Measurements from ENCODE around the gene EPS15. TPM values are rescaled to one million over a fixed set of nuclear protein-coding genes. Genes with fewer than 3 reads are reported as not detected.
A peak's percentile ranks its signal among the peaks of the same experiment; 100 is the strongest.
"Not testable (repeated sequence)": the region's sequence is repeated elsewhere in the genome, so short reads cannot be mapped to it uniquely, and the experiment has no call there.

Gene EPS15
- total RNA-seq, 1 donor from 2014 or later: 44.9 TPM

GRCh38 chr1:51487628-51488027 is 31.4 kb downstream of the EPS15 start:
- no peak overlapping the region for H3K9ac ChIP-seq (ENCODE audit: low read depth in 1 of 3, low read length in 3 of 3)
- no peak overlapping the region for H3K4me3 ChIP-seq (ENCODE audit: low read length in 3 of 3)
- H3K36me3 ChIP-seq (ENCODE audit: control insufficient read depth in 3 of 3, insufficient read depth in 3 of 3, low read length in 3 of 3): peaks cover 0 to 2% (median 0%) of the 10 kb centered on the region in 3 donors
- no peaks in the 10 kb centered on the region for H3K9me3 ChIP-seq (ENCODE audit: control insufficient read depth in 3 of 3, low read length in 3 of 3)
- peaks cover 5 to 17% (median 11%) of the 10 kb centered on the region in 3 donors for H3K4me1 ChIP-seq (ENCODE audit: control insufficient read depth in 3 of 3, insufficient read depth in 3 of 3, low read length in 3 of 3)
- H3K27me3 ChIP-seq (ENCODE audit: control insufficient read depth in 3 of 3, insufficient read depth in 3 of 3, low read length in 3 of 3): no peaks in the 10 kb centered on the region
- peak overlapping the region; percentile 18 for H3K27ac ChIP-seq (ENCODE audit: low read depth, low read length)

DNA sequence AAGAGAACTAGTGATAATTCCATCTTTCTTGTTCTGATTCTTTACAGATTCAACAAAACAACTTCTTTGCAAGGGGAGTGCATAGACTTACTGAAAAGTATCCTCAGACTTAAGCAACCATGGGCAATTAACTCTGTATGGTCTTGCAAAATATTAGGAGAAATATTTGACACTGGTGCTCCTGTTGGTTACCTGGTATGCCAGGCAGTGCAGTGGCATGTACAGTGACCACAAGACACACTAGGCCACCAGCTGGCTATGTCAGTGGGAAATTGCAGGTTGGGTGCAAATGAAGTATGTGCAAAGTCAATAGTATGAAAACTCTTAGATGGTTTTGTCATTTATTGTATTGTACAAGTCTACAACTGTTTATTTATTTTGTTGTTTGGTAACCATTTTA is 34.5 kb downstream of the EPS15 start:
- Histone ChIP-seq H3K4me1 (ENCODE audit: control insufficient read depth in 3 of 3, insufficient read depth in 3 of 3, low read length in 3 of 3) (peaks cover 3 to 10% (median 5%) of the 10 kb centered on the region in 3 donors), H3K9ac (ENCODE audit: low read depth in 1 of 3, low read length in 3 of 3) (no peak overlapping the region), H3K27ac (ENCODE audit: low read depth, low read length) (no peak overlapping the region), H3K27me3 (ENCODE audit: control insufficient read depth in 3 of 3, insufficient read depth in 3 of 3, low read length in 3 of 3) (no peaks in the 10 kb centered on the region), H3K36me3 (ENCODE audit: control insufficient read depth in 3 of 3, insufficient read depth in 3 of 3, low read length in 3 of 3) (peaks cover 0 to 5% (median 2%) of the 10 kb centered on the region in 3 donors), H3K9me3 (ENCODE audit: control insufficient read depth in 3 of 3, low read length in 3 of 3) (no peaks in the 10 kb centered on the region), H3K4me3 (ENCODE audit: low read length in 3 of 3) (no peak overlapping the region)

- peaks cover 0 to 3% (median 3%) of the 10 kb centered on the region in 3 donors for H3K4me1 ChIP-seq (ENCODE audit: control insufficient read depth in 3 of 3, insufficient read depth in 3 of 3, low read length in 3 of 3)
- H3K9me3 ChIP-seq (ENCODE audit: control insufficient read depth in 3 of 3, low read length in 3 of 3): no peaks in the 10 kb centered on the region
- no peak overlapping the region for H3K4me3 ChIP-seq (ENCODE audit: low read length in 3 of 3)
- no peaks in the 10 kb centered on the region for H3K27me3 ChIP-seq (ENCODE audit: control insufficient read depth in 3 of 3, insufficient read depth in 3 of 3, low read length in 3 of 3)
- H3K27ac ChIP-seq (ENCODE audit: low read depth, low read length): no peak overlapping the region
- H3K36me3 ChIP-seq (ENCODE audit: control insufficient read depth in 3 of 3, insufficient read depth in 3 of 3, low read length in 3 of 3): peaks cover 0 to 5% (median 0%) of the 10 kb centered on the region in 3 donors
- H3K9ac ChIP-seq (ENCODE audit: low read depth in 1 of 3, low read length in 3 of 3): no peak overlapping the region
Measured at GRCh38 chr1:51482881-51483280, 36.2 kb downstream of the EPS15 start.

GRCh38 chr1:51474832-51475620 is 44.0 kb downstream of the EPS15 start:
- H3K9ac ChIP-seq (ENCODE audit: low read depth in 1 of 3, low read length in 3 of 3); H3K27ac ChIP-seq (ENCODE audit: low read depth, low read length); H3K4me1 ChIP-seq (ENCODE audit: control insufficient read depth in 3 of 3, insufficient read depth in 3 of 3, low read length in 3 of 3); H3K4me3 ChIP-seq (ENCODE audit: low read length in 3 of 3); H3K36me3 ChIP-seq (ENCODE audit: control insufficient read depth in 3 of 3, insufficient read depth in 3 of 3, low read length in 3 of 3); H3K27me3 ChIP-seq (ENCODE audit: control insufficient read depth in 3 of 3, insufficient read depth in 3 of 3, low read length in 3 of 3); H3K9me3 ChIP-seq (ENCODE audit: control insufficient read depth in 3 of 3, low read length in 3 of 3): not testable (repeated sequence)

GRCh38 chr1:51473331-51474115 is 45.5 kb downstream of the EPS15 start:
- no peaks in the 10 kb centered on the region for H3K27me3 ChIP-seq (ENCODE audit: control insufficient read depth in 3 of 3, insufficient read depth in 3 of 3, low read length in 3 of 3)
- peak overlapping the region; percentile 38 for H3K27ac ChIP-seq (ENCODE audit: low read depth, low read length)
- H3K4me3 ChIP-seq (ENCODE audit: low read length in 3 of 3): no peak overlapping the region
- no peak overlapping the region for H3K9ac ChIP-seq (ENCODE audit: low read depth in 1 of 3, low read length in 3 of 3)
- peaks cover 0 to 10% (median 0%) of the 10 kb centered on the region in 3 donors for H3K36me3 ChIP-seq (ENCODE audit: control insufficient read depth in 3 of 3, insufficient read depth in 3 of 3, low read length in 3 of 3)
- peaks cover 0 to 5% (median 3%) of the 10 kb centered on the region in 3 donors for H3K4me1 ChIP-seq (ENCODE audit: control insufficient read depth in 3 of 3, insufficient read depth in 3 of 3, low read length in 3 of 3)
- no peaks in the 10 kb centered on the region for H3K9me3 ChIP-seq (ENCODE audit: control insufficient read depth in 3 of 3, low read length in 3 of 3)

- Histone ChIP-seq H3K27ac (ENCODE audit: low read depth, low read length) (peak overlapping the region; percentile 9), H3K9me3 (ENCODE audit: control insufficient read depth in 3 of 3, low read length in 3 of 3) (no peaks in the 10 kb centered on the region), H3K4me3 (ENCODE audit: low read length in 3 of 3) (no peak overlapping the region), H3K4me1 (ENCODE audit: control insufficient read depth in 3 of 3, insufficient read depth in 3 of 3, low read length in 3 of 3) (peaks cover 0 to 5% (median 3%) of the 10 kb centered on the region in 3 donors), H3K27me3 (ENCODE audit: control insufficient read depth in 3 of 3, insufficient read depth in 3 of 3, low read length in 3 of 3) (no peaks in the 10 kb centered on the region), H3K9ac (ENCODE audit: low read depth in 1 of 3, low read length in 3 of 3) (no peak overlapping the region), H3K36me3 (ENCODE audit: control insufficient read depth in 3 of 3, insufficient read depth in 3 of 3, low read length in 3 of 3) (peaks cover 3 to 14% (median 7%) of the 10 kb centered on the region in 3 donors)
Measured at GRCh38 chr1:51472359-51472758, 46.7 kb downstream of the EPS15 start.

- Histone ChIP-seq H3K27ac (ENCODE audit: low read depth, low read length) (no peak overlapping the region), H3K27me3 (ENCODE audit: control insufficient read depth in 3 of 3, insufficient read depth in 3 of 3, low read length in 3 of 3) (no peaks in the 10 kb centered on the region), H3K4me3 (ENCODE audit: low read length in 3 of 3) (no peak overlapping the region), H3K36me3 (ENCODE audit: control insufficient read depth in 3 of 3, insufficient read depth in 3 of 3, low read length in 3 of 3) (peaks cover 3 to 19% (median 8%) of the 10 kb centered on the region in 3 donors), H3K9ac (ENCODE audit: low read depth in 1 of 3, low read length in 3 of 3) (no peak overlapping the region), H3K4me1 (ENCODE audit: control insufficient read depth in 3 of 3, insufficient read depth in 3 of 3, low read length in 3 of 3) (peaks cover 0 to 5% (median 3%) of the 10 kb centered on the region in 3 donors), H3K9me3 (ENCODE audit: control insufficient read depth in 3 of 3, low read length in 3 of 3) (no peaks in the 10 kb centered on the region)
Measured at GRCh38 chr1:51469518-51469917, 49.5 kb downstream of the EPS15 start.

- H3K27me3 ChIP-seq (ENCODE audit: control insufficient read depth in 3 of 3, insufficient read depth in 3 of 3, low read length in 3 of 3): no peaks in the 10 kb centered on the region
- H3K9ac ChIP-seq (ENCODE audit: low read depth in 1 of 3, low read length in 3 of 3): no peak overlapping the region
- H3K4me1 ChIP-seq (ENCODE audit: control insufficient read depth in 3 of 3, insufficient read depth in 3 of 3, low read length in 3 of 3): no peaks in the 10 kb centered on the region
- no peak overlapping the region for H3K4me3 ChIP-seq (ENCODE audit: low read length in 3 of 3)
- no peak overlapping the region for H3K27ac ChIP-seq (ENCODE audit: low read depth, low read length)
- peaks cover 14 to 28% (median 20%) of the 10 kb centered on the region in 3 donors for H3K36me3 ChIP-seq (ENCODE audit: control insufficient read depth in 3 of 3, insufficient read depth in 3 of 3, low read length in 3 of 3)
- H3K9me3 ChIP-seq (ENCODE audit: control insufficient read depth in 3 of 3, low read length in 3 of 3): no peaks in the 10 kb centered on the region
Measured at GRCh38 chr1:51464828-51465227, 54.2 kb downstream of the EPS15 start.

DNA sequence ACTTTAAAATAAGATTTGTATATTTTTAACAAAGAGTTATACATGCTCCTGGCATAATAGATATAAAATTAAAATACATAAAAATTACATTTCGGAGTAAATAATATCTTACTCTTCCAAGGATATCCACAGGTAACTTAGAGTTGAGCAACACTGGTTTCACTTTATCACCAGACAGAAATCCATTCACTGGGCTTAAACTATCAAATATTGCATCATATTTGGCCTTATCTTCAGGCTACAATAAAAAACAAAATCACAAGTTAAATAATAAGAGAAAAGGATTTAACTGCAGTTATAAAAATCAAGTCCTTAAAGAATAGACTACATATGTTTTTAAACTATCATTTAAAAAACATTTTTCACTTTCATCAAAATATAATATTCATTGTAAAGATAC is 55.5 kb downstream of the EPS15 start:
- no peak overlapping the region for H3K27ac ChIP-seq (ENCODE audit: low read depth, low read length)
- no peaks in the 10 kb centered on the region for H3K9me3 ChIP-seq (ENCODE audit: control insufficient read depth in 3 of 3, low read length in 3 of 3)
- H3K36me3 ChIP-seq (ENCODE audit: control insufficient read depth in 3 of 3, insufficient read depth in 3 of 3, low read length in 3 of 3): peaks cover 18 to 26% (median 25%) of the 10 kb centered on the region in 3 donors
- no peak overlapping the region for H3K4me3 ChIP-seq (ENCODE audit: low read length in 3 of 3)
- H3K27me3 ChIP-seq (ENCODE audit: control insufficient read depth in 3 of 3, insufficient read depth in 3 of 3, low read length in 3 of 3): no peaks in the 10 kb centered on the region
- H3K9ac ChIP-seq (ENCODE audit: low read depth in 1 of 3, low read length in 3 of 3): no peak overlapping the region
- H3K4me1 ChIP-seq (ENCODE audit: control insufficient read depth in 3 of 3, insufficient read depth in 3 of 3, low read length in 3 of 3): no peaks in the 10 kb centered on the region

DNA sequence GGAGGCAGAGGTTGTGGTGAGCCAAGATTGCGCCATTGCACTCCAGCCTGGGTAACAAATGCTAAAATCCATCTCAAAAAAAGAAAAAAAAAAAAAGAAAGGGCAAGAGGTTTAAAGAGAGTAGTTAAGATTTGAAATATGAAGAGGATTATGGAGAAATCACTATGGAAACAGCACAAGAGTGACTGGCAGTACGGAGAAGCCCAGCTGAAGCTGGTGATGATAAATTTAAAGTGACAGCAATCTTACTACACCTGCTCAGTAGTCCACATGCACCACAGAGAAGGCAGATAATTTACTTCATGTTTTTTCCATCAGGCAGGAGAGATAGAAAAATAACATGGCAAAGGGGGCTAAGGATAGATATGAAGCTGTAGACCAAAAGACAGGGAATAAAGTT is 56.8 kb downstream of the EPS15 start:
- H3K9ac ChIP-seq (ENCODE audit: low read depth in 1 of 3, low read length in 3 of 3); H3K4me1 ChIP-seq (ENCODE audit: control insufficient read depth in 3 of 3, insufficient read depth in 3 of 3, low read length in 3 of 3); H3K27ac ChIP-seq (ENCODE audit: low read depth, low read length); H3K27me3 ChIP-seq (ENCODE audit: control insufficient read depth in 3 of 3, insufficient read depth in 3 of 3, low read length in 3 of 3); H3K9me3 ChIP-seq (ENCODE audit: control insufficient read depth in 3 of 3, low read length in 3 of 3); H3K4me3 ChIP-seq (ENCODE audit: low read length in 3 of 3): not testable (repeated sequence)
- peaks cover 15 to 21% (median 18%) of the 10 kb centered on the region in 3 donors for H3K36me3 ChIP-seq (ENCODE audit: control insufficient read depth in 3 of 3, insufficient read depth in 3 of 3, low read length in 3 of 3)

Measured in skeletal muscle tissue (tissue), 4 donors.